Hepatocyte (in vitro differentiated cells): ENCODE data around the gene PRPF4. TPM values are rescaled to one million over a fixed set of nuclear protein-coding genes. Genes with fewer than 3 reads are reported as not detected.

ENCODE experiments used
- DNase-seq: peaks from one replicate; pipeline ENCODE4 v3.0.0-alpha.2; 2016; ENCODE audit warnings: low spot score
- H2AFZ ChIP-seq: fragments of 200-600 bp; sonication (generic); 2 replicates; pipeline ENCODE4 v1.6.0; 2016; ENCODE audit warnings: antibody characterized with exemption, mild to moderate bottlenecking
- H3K27ac ChIP-seq: fragments of 200-600 bp; sonication (generic); 2 replicates; pipeline ENCODE4 v1.5.1; 2016; ENCODE audit warnings: mild to moderate bottlenecking
- H3K27me3 ChIP-seq: fragments of 200-600 bp; sonication (generic); 2 replicates; pipeline ENCODE4 v1.6.1; 2016
- H3K36me3 ChIP-seq: fragments of 200-600 bp; sonication (generic); replicated peaks from 2 replicates; pipeline ENCODE4 v1.5.1; 2016; ENCODE audit warnings: low read depth; ENCODE audit not compliant: insufficient read depth
- H3K4me1 ChIP-seq: fragments of 200-600 bp; sonication (generic); 2 replicates; pipeline ENCODE4 v1.5.1; 2016; ENCODE audit warnings: mild to moderate bottlenecking, moderate library complexity; ENCODE audit not compliant: insufficient read depth
- H3K4me2 ChIP-seq: fragments of 200-600 bp; sonication (generic); 2 replicates; pipeline ENCODE4 v1.6.0; 2016
- H3K4me3 ChIP-seq: fragments of 200-600 bp; sonication (generic); 2 replicates; pipeline ENCODE4 v1.5.1; 2016; ENCODE audit warnings: mild to moderate bottlenecking
- H3K79me2 ChIP-seq: fragments of 200-600 bp; sonication (generic); 2 replicates; pipeline ENCODE4 v1.6.0; 2017; ENCODE audit warnings: mild to moderate bottlenecking
- H3K9me2 ChIP-seq: fragments of 200-600 bp; sonication (generic); replicated peaks from 2 replicates; pipeline ENCODE4 v1.6.0; 2017; ENCODE audit warnings: mild to moderate bottlenecking; ENCODE audit not compliant: insufficient read depth
- H3K9me3 ChIP-seq: fragments of 200-600 bp; sonication (generic); 2 replicates; pipeline ENCODE4 v1.5.1; 2016; ENCODE audit warnings: low read depth, mild to moderate bottlenecking
- H4K20me1 ChIP-seq: fragments of 200-600 bp; sonication (generic); 2 replicates; pipeline ENCODE4 v1.6.0; 2016; ENCODE audit warnings: mild to moderate bottlenecking; ENCODE audit not compliant: insufficient read depth, poor library complexity, severe bottlenecking
- CTCF ChIP-seq: fragments of 200-600 bp; sonication (generic); IDR thresholded peaks from 2 replicates; pipeline ENCODE4 v1.5.1; 2016; ENCODE audit warnings: antibody characterized with exemption, mild to moderate bottlenecking; ENCODE audit not compliant: poor library complexity
- EZH2 ChIP-seq: fragments of 200-600 bp; sonication (generic); IDR thresholded peaks from 2 replicates; pipeline ENCODE4 v1.6.1; 2016; ENCODE audit warnings: antibody characterized with exemption, mild to moderate bottlenecking, borderline replicate concordance
- EZH2phosphoT487 ChIP-seq: fragments of 200-600 bp; sonication (generic); IDR thresholded peaks from one replicate; pipeline ENCODE4 v1.6.1; 2018; ENCODE audit warnings: antibody characterized with exemption, mild to moderate bottlenecking, low read depth, moderate library complexity; ENCODE audit not compliant: unreplicated experiment, severe bottlenecking
- WGBS: methylation state at CpG from one replicate; pipeline ENCODE4 v1.1.6; 2016; ENCODE audit warnings: low lambda C conversion rate; ENCODE audit errors: missing lambda C conversion rate; 5-methylcytosine and 5-hydroxymethylcytosine counted together
- polyA plus RNA-seq: library from polyadenylated mRNA; unstranded; fragments of >200 nt; fragmentation: Nextera tagmentation; extraction: Ambion mirVana; gene quantifications from 2 replicates; pipeline ENCODE4 v1.2.1, GENCODE V29; 2016
- total RNA-seq: library from RNA; depleted of rRNA; stranded (reverse); fragments of >200 nt; gene quantifications from 2 replicates; pipeline ENCODE4 v1.2.3, GENCODE V29; 2014

Gene PRPF4
- total and polyA plus RNA-seq, 2 experiments from 2014 or later = 24.1 to 27.3 TPM

GRCh38 chr9:113315231-113315630 is 39.8 kb downstream of the PRPF4 start:
- TF ChIP-seq CTCF (no peak), EZH2 (no peak), EZH2phosphoT487 (no peak)
- DNase-seq = no peak

GRCh38 chr9:113316030-113316429 is 40.6 kb downstream of the PRPF4 start:
- Histone ChIP-seq H3K9me2 (no peaks in the 10 kb centered on the region), H3K27me3 (no peaks in the 10 kb centered on the region), H2AFZ (no peak overlapping the region), H3K4me2 (no peak overlapping the region), H3K9me3 (no peaks in the 10 kb centered on the region), H4K20me1 (no peaks in the 10 kb centered on the region), H3K79me2 (no peaks in the 10 kb centered on the region), H3K4me3 (no peak overlapping the region), H3K36me3 (no peaks in the 10 kb centered on the region), H3K27ac (no peak overlapping the region), H3K4me1 (no peaks in the 10 kb centered on the region)
- DNase-seq = no peak
- TF ChIP-seq EZH2phosphoT487 = no peak
- no peak for TF ChIP-seq CTCF
- TF ChIP-seq EZH2 = no peak
- 86% methylated on average over 4 of the region's 4 CpGs for WGBS

More at GRCh38 chr9:113315231-113315630, 39.8 kb downstream of the PRPF4 start:
- no peaks in the 10 kb centered on the region for H3K4me1 ChIP-seq
- no peak overlapping the region for H2AFZ ChIP-seq
- no peaks in the 10 kb centered on the region for H3K36me3 ChIP-seq
- no peak overlapping the region for H3K4me3 ChIP-seq
- H3K27ac ChIP-seq = no peak overlapping the region
- no peaks in the 10 kb centered on the region for H3K9me3 ChIP-seq
- no peaks in the 10 kb centered on the region for H3K27me3 ChIP-seq
- no peaks in the 10 kb centered on the region for H3K79me2 ChIP-seq
- no peak overlapping the region for H3K4me2 ChIP-seq
- no peaks in the 10 kb centered on the region for H4K20me1 ChIP-seq
- no peaks in the 10 kb centered on the region for H3K9me2 ChIP-seq

GRCh38 chr9:113317777-113318176 is 42.3 kb downstream of the PRPF4 start:
- H3K27ac ChIP-seq = no peak overlapping the region
- TF ChIP-seq EZH2 (no peak), CTCF (no peak), EZH2phosphoT487 (no peak)
- no peak overlapping the region for H3K4me2 ChIP-seq
- H2AFZ ChIP-seq = no peak overlapping the region
- no peaks in the 10 kb centered on the region for H3K27me3 ChIP-seq
- H3K9me2 ChIP-seq = no peaks in the 10 kb centered on the region
- no peaks in the 10 kb centered on the region for H3K4me1 ChIP-seq
- WGBS = 69% methylated on average over 2 of the region's 2 CpGs
- H3K36me3 ChIP-seq = no peaks in the 10 kb centered on the region
- no peaks in the 10 kb centered on the region for H4K20me1 ChIP-seq
- no peak for DNase-seq
- H3K79me2 ChIP-seq = no peaks in the 10 kb centered on the region
- H3K9me3 ChIP-seq = no peaks in the 10 kb centered on the region
- H3K4me3 ChIP-seq = no peak overlapping the region

GRCh38 chr9:113319054-113319453 is 43.6 kb downstream of the PRPF4 start:
- Histone ChIP-seq H3K4me2 (no peak overlapping the region), H3K4me1 (no peaks in the 10 kb centered on the region), H4K20me1 (no peaks in the 10 kb centered on the region), H3K27ac (no peak overlapping the region), H3K9me2 (no peaks in the 10 kb centered on the region), H3K79me2 (no peaks in the 10 kb centered on the region), H3K27me3 (no peaks in the 10 kb centered on the region), H3K9me3 (no peaks in the 10 kb centered on the region), H3K4me3 (no peak overlapping the region), H3K36me3 (no peaks in the 10 kb centered on the region), H2AFZ (no peak overlapping the region)
- DNase-seq = no peak
- WGBS = 90% methylated on average over 2 of the region's 2 CpGs
- TF ChIP-seq EZH2phosphoT487 (no peak), CTCF (no peak), EZH2 (no peak)
